GM19193 (cell line): Measurements from ENCODE around the gene NUP205.

Experiments
- POLR2A ChIP-seq: IDR thresholded peaks from 4 replicates; pipeline ENCODE4 v1.6.1; 2011; ENCODE audit not compliant: insufficient read depth, insufficient read length; ENCODE audit errors: extremely low read depth

The NUP205 gene

GRCh38 chr7:135578569-135578968 lies 20.9 kb downstream of the NUP205 start:
- TF ChIP-seq POLR2A, result no peak

GRCh38 chr7:135584362-135585353 lies 26.9 kb downstream of the NUP205 start:
- TF ChIP-seq POLR2A, result no peak

DNA sequence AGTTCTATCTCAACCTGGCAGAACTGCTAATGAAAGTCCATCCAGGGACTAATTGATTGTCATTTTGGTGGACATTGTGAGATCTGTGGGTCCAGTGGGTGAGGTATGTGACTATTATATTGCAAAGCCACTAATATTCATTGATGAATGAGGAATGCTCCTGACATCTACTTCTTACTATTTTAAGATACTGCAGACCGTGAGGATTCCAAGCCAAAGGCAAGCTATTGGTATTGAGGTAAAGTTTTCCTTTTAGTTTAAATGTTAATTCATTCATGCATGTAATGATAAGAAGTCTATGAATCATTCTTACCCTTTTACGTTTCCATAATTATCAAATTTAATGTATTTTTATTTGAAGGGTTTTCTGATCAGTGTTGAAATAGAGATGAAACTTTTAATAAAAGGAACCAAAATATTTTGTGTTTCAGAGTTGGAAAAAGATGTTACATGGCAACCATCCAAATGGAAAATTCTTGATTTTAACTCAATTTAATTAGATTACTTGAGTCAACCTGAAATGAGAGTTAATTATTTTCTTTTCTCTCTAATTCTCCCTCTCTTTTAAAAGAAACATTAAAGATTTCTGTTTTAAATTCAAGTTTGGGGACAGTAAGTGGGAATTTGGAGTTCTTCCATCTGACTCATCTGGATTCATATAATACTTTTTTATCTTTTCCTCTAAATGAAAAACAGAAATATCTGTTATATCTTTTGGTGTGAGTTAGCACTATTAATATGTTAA lies 39.6 kb downstream of the NUP205 start:
- no peak for TF ChIP-seq POLR2A

DNA sequence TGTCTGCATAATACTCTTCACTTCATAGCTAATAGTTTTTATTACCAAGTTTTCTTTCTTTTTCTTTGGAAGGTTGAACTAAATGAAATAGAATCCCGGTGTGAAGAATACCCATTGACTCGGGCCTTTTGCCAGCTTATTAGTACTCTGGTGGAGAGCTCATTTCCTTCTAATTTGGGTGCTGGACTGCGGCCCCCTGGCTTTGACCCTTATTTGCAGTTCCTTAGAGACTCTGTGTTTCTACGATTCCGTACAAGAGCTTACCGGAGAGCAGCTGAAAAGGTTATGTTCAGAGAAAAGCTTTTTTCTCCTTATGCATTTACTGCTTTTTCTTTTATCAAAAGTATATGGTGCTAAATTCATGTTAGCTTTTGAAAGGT lies 40.2 kb downstream of the NUP205 start:
- TF ChIP-seq POLR2A, result no peak

GRCh38 chr7:135599471-135599870 lies 41.8 kb downstream of the NUP205 start:
- no peak for TF ChIP-seq POLR2A

DNA sequence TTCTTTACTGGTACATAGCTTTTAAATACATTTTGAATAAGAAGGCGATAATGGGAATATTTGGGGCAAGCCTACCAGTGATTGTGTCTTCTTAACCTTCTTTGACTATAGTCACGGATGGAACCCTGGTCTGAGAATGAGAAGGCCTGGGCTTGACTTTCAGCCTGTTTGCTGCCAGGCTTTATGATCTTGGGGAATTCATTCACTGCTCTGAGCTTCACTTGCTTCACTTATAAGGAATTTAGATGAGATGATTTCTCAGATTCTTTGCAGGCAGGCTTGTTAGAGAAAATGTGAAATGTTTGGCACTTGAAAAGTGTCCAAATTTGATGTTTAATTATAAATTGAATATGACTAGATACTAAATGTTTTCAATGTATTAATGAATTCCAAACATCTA lies 42.5 kb downstream of the NUP205 start:
- TF ChIP-seq POLR2A, result no peak

GRCh38 chr7:135601182-135601581 lies 43.5 kb downstream of the NUP205 start:
- TF ChIP-seq POLR2A, result no peak

DNA sequence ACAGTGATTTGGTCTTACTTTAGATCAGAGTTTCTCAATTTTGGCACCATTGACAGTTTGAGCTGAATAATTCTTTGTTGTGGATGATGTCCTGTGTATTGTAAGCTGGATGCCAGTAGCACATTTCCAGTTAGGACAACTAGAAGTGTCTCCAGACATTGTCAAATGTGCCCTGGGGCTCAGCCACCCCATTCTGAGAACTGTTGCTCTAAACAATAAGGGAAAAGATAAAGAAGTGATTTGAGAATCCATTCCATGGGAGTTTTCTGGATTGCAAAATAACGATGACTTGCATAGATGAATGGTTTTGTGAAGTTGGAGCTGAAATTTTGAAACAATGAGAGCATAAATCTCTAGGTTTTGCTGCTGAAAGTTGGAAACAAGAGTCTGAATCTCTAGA lies 44.6 kb downstream of the NUP205 start:
- no peak for TF ChIP-seq POLR2A

GRCh38 chr7:135616136-135616535 lies 58.4 kb downstream of the NUP205 start:
- TF ChIP-seq POLR2A, result no peak

DNA sequence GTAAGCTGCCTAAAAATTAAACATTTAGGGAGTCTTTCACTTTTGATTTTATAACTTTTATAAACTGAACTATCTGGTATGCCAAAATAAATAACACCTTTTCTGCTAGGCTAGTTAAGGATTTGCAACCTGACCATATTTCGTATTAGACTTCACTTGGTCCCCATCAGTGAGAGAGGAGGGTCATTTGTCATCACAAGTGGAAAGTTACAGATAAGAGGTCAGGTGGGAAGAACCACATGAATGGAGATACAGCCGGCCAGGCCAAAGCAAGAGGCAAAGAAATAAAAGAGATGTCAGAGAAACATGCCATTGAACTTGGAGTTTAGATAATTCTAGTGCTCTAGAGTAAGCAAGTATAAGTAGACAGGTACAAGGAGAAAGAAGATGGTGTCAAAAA lies 60.1 kb downstream of the NUP205 start:
- no peak for TF ChIP-seq POLR2A

DNA sequence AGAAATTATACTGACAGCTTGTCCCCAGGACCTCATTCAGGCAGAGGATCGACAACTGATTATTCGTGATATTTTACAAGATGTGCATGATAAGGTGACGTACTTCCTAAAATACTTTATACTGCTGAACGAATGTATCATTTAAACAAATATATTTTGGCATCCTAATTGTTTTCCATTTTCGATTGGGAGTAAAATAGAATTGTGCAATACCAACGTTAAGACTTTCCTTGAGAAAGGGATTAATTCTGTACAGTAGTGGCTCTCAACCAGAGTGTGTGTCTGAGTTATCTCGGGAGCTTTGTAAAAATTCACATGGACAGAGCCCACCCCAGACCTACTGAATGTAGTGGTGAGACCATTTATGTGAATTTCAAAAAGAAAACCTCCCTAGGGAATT lies 60.8 kb downstream of the NUP205 start:
- no peak for TF ChIP-seq POLR2A

GRCh38 chr7:135620447-135620846 lies 62.7 kb downstream of the NUP205 start:
- TF ChIP-seq POLR2A, result no peak

DNA sequence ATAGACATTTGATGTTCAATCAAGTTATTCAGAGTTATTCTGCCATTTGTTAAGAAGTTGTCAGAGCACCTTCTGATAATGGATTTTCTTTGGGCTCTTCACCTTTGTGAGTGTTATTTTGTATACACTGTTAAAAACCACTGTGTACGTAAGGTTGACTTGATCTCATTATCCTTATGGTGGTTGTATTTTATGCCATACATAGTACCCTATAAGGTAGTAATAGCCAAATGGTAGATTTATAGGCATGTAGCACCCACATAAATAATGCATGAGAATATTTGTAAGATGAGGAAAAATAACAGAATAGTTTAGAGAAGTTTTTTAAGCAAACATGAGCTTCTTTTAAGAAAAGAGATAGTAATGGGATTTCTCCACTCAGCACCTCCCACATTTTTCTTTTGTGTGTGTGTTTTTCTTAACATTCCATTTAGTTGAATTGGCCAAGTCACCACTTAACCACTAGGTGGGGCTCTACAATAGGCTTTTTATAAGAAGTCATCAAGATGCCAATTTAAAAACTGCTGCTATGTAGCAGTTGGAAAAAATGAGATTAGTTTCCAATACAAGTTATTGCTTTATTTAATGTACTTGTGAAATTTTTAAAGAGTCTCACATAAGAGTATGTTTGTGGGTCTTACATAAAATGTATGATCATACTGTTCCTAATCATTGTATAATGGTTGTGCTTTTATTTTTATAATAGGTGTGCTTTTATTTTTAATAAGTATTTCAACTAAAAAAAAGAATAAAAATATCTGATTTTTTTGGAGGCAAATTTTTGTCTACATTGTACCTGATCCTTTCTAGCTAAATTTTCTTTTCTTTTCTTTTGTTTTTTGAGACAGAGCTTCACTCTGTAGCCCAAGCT lies 63.5 kb downstream of the NUP205 start:
- no peak for TF ChIP-seq POLR2A

DNA sequence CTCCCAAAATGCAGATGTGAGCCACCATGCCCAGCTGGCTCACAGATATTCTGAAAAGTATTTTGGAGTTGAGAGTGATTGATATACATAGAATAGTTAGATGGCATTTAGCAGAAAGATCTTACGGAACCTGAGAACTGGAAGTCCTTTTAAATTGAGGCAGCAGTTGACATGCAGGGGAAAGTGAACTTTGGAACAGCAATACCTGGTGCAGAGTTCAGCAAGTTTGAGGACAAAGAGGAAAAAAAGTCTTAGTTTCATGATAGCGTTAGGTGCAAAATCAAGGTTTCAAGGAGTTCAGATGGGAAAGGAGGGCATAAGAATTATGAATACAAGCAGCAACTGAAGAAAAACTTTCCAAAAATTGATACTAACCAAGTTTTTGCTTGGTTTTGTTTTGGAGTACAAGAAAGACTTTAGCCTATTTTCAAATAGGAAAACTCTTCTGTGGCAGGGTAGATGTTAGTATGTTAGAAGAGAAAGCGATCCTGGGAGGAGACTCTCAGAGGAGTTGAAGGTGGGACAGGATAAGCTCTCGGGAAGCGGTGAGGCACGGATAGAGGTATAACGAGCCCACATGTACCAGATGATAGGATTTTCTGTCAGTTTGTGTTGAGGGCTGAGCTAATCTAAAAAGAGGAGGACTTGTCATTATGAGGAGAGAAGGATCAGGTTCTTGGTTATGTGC lies 76.6 kb downstream of the NUP205 start:
- TF ChIP-seq POLR2A, result no peak

- no peak for TF ChIP-seq POLR2A
Observed at GRCh38 chr7:135644154-135644553, 86.4 kb downstream of the NUP205 start.

- TF ChIP-seq POLR2A, result no peak
Observed at GRCh38 chr7:135644729-135645128, 87.0 kb downstream of the NUP205 start.
